ENCODE results near the gene RAB30. TPM values are rescaled to one million over a fixed set of nuclear protein-coding genes. Genes with fewer than 3 reads are reported as not detected.

RAB30 gene
- total RNA-seq, 1 donor from 2014 or later = 13.5 TPM

DNA sequence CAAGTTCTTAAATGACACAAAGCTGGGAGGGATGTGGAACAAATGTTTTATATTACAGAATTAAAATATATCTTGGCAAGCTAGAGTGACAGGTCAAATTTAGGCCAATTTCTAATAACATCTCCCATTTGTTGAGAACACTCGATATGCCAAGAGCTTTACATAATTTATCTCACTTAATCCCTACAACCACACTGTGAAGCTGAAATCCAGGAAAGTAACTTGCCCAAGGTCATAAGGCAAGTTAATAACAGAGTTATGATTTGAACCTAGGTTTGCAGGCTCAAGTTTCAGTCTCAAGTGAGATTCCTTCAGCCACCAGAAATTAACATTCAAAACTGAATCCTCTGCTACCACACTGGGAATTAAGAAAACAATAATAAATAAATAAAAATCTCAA lies 38.3 kb downstream of the RAB30 start:
- H3K27me3 Mint-ChIP-seq = no peaks in the 10 kb centered on the region
- H3K9me3 Mint-ChIP-seq (ENCODE audit: low read depth) = no peaks in the 10 kb centered on the region
- peaks cover 26% of the 10 kb centered on the region for H3K4me1 Mint-ChIP-seq (ENCODE audit: low read depth)
- DNase-seq (ENCODE audit: low spot score, unreplicated experiment) = no peak
- no peaks in the 10 kb centered on the region for H3K36me3 Mint-ChIP-seq (ENCODE audit: insufficient read depth)
- TF ChIP-seq, protein P1, sequence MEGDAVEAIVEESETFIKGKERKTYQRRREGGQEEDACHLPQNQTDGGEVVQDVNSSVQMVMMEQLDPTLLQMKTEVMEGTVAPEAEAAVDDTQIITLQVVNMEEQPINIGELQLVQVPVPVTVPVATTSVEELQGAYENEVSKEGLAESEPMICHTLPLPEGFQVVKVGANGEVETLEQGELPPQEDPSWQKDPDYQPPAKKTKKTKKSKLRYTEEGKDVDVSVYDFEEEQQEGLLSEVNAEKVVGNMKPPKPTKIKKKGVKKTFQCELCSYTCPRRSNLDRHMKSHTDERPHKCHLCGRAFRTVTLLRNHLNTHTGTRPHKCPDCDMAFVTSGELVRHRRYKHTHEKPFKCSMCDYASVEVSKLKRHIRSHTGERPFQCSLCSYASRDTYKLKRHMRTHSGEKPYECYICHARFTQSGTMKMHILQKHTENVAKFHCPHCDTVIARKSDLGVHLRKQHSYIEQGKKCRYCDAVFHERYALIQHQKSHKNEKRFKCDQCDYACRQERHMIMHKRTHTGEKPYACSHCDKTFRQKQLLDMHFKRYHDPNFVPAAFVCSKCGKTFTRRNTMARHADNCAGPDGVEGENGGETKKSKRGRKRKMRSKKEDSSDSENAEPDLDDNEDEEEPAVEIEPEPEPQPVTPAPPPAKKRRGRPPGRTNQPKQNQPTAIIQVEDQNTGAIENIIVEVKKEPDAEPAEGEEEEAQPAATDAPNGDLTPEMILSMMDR (IDR thresholded peaks at IDR 0.05; ENCODE audit: unreplicated experiment) = no peak
- H3K4me3 Mint-ChIP-seq (ENCODE audit: low read depth) = no peak overlapping the region
- H3K27ac Mint-ChIP-seq = no peak overlapping the region

DNA sequence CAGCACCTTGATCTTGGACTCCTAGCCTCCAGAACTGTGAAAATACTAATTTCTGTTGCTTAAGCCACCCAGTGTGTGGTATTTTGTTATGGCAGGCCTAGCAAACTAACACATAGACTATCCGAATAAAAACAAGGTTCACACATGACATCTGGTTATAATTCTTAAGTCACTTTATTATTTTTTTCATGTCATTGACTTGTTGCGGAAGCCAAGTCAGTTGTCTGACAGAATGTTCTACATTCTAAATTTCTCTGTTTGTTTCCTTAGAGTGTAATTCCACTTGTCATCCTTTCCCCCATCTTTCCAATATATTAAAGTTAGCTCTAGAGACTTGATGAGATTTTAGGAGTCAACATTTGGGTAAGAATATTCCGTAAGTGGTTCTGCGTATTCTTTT lies 40.6 kb downstream of the RAB30 start:
- H3K27ac Mint-ChIP-seq = no peak overlapping the region
- DNase-seq (ENCODE audit: low spot score, unreplicated experiment) = no peak
- H3K4me1 Mint-ChIP-seq (ENCODE audit: low read depth) = peaks cover 18% of the 10 kb centered on the region
- no peaks in the 10 kb centered on the region for H3K27me3 Mint-ChIP-seq
- H3K36me3 Mint-ChIP-seq (ENCODE audit: insufficient read depth) = no peaks in the 10 kb centered on the region
- H3K9me3 Mint-ChIP-seq (ENCODE audit: low read depth) = no peaks in the 10 kb centered on the region
- TF ChIP-seq, protein P1 (IDR thresholded peaks at IDR 0.05; ENCODE audit: unreplicated experiment) = no peak
- H3K4me3 Mint-ChIP-seq (ENCODE audit: low read depth) = no peak overlapping the region

DNA sequence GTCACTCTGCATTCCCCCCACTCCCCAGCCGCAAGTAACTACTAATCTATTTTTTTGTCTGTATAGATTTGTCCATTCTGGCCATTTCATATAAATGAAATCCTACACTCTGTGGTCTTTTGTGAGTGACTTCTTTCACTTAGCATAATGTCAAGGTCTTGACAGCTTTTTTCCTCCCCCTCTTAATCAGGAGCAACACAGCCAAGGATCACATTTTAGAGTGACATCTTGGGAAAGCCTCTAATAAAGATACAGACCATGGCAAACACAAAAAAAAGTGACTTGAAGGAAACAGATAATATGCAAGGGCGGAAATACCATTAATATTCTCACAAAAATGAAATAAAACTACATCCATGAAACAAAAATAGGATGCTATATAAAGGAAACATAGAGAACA lies 43.9 kb downstream of the RAB30 start:
- TF ChIP-seq, protein P1 (IDR thresholded peaks at IDR 0.05; ENCODE audit: unreplicated experiment) = no peak
- no peak for DNase-seq (ENCODE audit: low spot score, unreplicated experiment)
- H3K4me1 Mint-ChIP-seq (ENCODE audit: low read depth) = peaks cover 15% of the 10 kb centered on the region
- H3K27me3 Mint-ChIP-seq = no peaks in the 10 kb centered on the region
- no peaks in the 10 kb centered on the region for H3K36me3 Mint-ChIP-seq (ENCODE audit: insufficient read depth)
- H3K9me3 Mint-ChIP-seq (ENCODE audit: low read depth) = no peaks in the 10 kb centered on the region
- no peak overlapping the region for H3K27ac Mint-ChIP-seq
- no peak overlapping the region for H3K4me3 Mint-ChIP-seq (ENCODE audit: low read depth)

DNA sequence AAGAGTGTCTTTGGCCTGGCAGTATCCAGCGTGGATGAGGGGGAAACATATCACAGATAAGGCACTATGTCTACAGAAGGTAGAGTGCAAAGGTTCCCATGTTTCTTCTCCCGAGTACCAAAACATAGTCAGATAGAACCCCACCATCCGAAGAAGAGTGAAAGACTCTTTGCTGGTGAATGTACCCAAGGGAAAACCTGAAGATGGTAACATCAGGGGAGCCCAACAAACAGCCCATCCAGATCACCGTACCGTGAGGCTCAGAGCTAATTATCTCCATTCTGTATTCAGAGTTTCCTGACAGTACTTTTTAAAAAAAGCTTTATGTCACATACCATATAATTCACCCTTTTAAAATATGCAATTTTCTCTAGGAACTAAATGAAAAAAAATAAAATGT lies 44.4 kb downstream of the RAB30 start:
- Mint-ChIP-seq H3K4me3 (ENCODE audit: low read depth) (no peak overlapping the region), H3K27ac (no peak overlapping the region), H3K4me1 (ENCODE audit: low read depth) (peaks cover 15% of the 10 kb centered on the region), H3K36me3 (ENCODE audit: insufficient read depth) (no peaks in the 10 kb centered on the region), H3K27me3 (no peaks in the 10 kb centered on the region), H3K9me3 (ENCODE audit: low read depth) (no peaks in the 10 kb centered on the region)
- DNase-seq (ENCODE audit: low spot score, unreplicated experiment) = no peak
- TF ChIP-seq, protein P1 (IDR thresholded peaks at IDR 0.05; ENCODE audit: unreplicated experiment) = no peak

DNA sequence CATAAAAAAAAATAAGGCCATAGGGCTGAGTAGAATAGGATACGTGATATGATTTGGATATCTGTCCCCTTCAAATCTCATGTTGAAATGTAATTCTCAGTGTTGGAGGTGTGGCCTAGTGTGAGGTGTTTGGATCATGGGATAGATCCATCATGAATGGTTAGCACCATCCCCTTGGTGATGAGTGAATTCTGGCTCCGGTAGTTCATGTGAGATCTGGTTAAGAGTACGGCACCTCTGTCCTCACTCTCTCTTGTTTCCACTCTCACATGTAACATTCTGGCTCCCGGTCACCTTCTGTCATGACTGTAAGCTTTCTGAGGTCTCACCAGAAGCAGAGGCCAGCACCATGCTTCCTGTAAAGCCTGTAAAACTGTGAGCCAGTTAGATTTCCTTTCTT lies 45.5 kb downstream of the RAB30 start:
- H3K4me1 Mint-ChIP-seq (ENCODE audit: low read depth) = peaks cover 15% of the 10 kb centered on the region
- H3K4me3 Mint-ChIP-seq (ENCODE audit: low read depth) = no peak overlapping the region
- H3K27me3 Mint-ChIP-seq = no peaks in the 10 kb centered on the region
- H3K27ac Mint-ChIP-seq = no peak overlapping the region
- H3K9me3 Mint-ChIP-seq (ENCODE audit: low read depth) = no peaks in the 10 kb centered on the region
- H3K36me3 Mint-ChIP-seq (ENCODE audit: insufficient read depth) = no peaks in the 10 kb centered on the region
- DNase-seq (ENCODE audit: low spot score, unreplicated experiment) = no peak
- TF ChIP-seq, protein P1 (IDR thresholded peaks at IDR 0.05; ENCODE audit: unreplicated experiment) = no peak

Measured in progenitor cell of endocrine pancreas (in vitro differentiated cells).